Activated naive CD4-positive, alpha-beta T cell treated with anti-CD3 and anti-CD28 coated beads, Interleukin-2, amount 50 U/mL, for 24 hours (primary cell): ENCODE results near the gene TMEM132A.

ENCODE experiments used
- H3K27ac Mint-ChIP-seq: one replicate; pipeline ENCODE4 v1.8.0; 2021; ENCODE audit warnings: mild to moderate bottlenecking, mixed read lengths
- H3K27me3 Mint-ChIP-seq: one replicate; pipeline ENCODE4 v1.8.0; 2021; ENCODE audit warnings: mixed read lengths
- H3K36me3 Mint-ChIP-seq: one replicate; pipeline ENCODE4 v1.8.0; 2021; ENCODE audit warnings: mixed read lengths
- H3K4me1 Mint-ChIP-seq: one replicate; pipeline ENCODE4 v1.8.0; 2021; ENCODE audit warnings: mixed read lengths
- H3K4me3 Mint-ChIP-seq: one replicate; pipeline ENCODE4 v1.8.0; 2021; ENCODE audit warnings: mild to moderate bottlenecking, mixed read lengths
- H3K9me3 Mint-ChIP-seq: one replicate; pipeline ENCODE4 v1.8.0; 2021; ENCODE audit warnings: mixed read lengths

The TMEM132A gene

GRCh38 chr11:60935676-60936442 is 11.6 kb downstream of the TMEM132A start:
- Mint-ChIP-seq H3K36me3 (no peaks in the 10 kb centered on the region), H3K9me3 (no peaks in the 10 kb centered on the region), H3K27ac (no peak overlapping the region), H3K27me3 (no peaks in the 10 kb centered on the region), H3K4me3 (no peak overlapping the region), H3K4me1 (no peaks in the 10 kb centered on the region)

- Mint-ChIP-seq H3K36me3 (peaks cover 2% of the 10 kb centered on the region), H3K4me1 (no peaks in the 10 kb centered on the region), H3K27ac (no peak overlapping the region)
Measured at GRCh38 chr11:60936467-60937143, 12.3 kb downstream of the TMEM132A start.

GRCh38 chr11:60937144-60937527 is 12.9 kb downstream of the TMEM132A start:
- no peaks in the 10 kb centered on the region for H3K27me3 Mint-ChIP-seq
- peaks cover 2% of the 10 kb centered on the region for H3K36me3 Mint-ChIP-seq
- H3K4me3 Mint-ChIP-seq: no peak overlapping the region
- H3K9me3 Mint-ChIP-seq: no peaks in the 10 kb centered on the region
- H3K4me1 Mint-ChIP-seq: no peaks in the 10 kb centered on the region
- H3K27ac Mint-ChIP-seq: no peak overlapping the region

More at GRCh38 chr11:60936467-60937143, 12.3 kb downstream of the TMEM132A start:
- Mint-ChIP-seq H3K4me3 (no peak overlapping the region), H3K9me3 (no peaks in the 10 kb centered on the region), H3K27me3 (no peaks in the 10 kb centered on the region)

GRCh38 chr11:60937811-60938210 is 13.6 kb downstream of the TMEM132A start:
- Mint-ChIP-seq H3K36me3 (peaks cover 2% of the 10 kb centered on the region), H3K9me3 (no peaks in the 10 kb centered on the region), H3K27ac (no peak overlapping the region), H3K4me1 (no peaks in the 10 kb centered on the region), H3K4me3 (no peak overlapping the region), H3K27me3 (no peaks in the 10 kb centered on the region)

- H3K36me3 Mint-ChIP-seq: peaks cover 3% of the 10 kb centered on the region
- no peaks in the 10 kb centered on the region for H3K27me3 Mint-ChIP-seq
- no peak overlapping the region for H3K4me3 Mint-ChIP-seq
- no peak overlapping the region for H3K27ac Mint-ChIP-seq
- H3K4me1 Mint-ChIP-seq: no peaks in the 10 kb centered on the region
- H3K9me3 Mint-ChIP-seq: no peaks in the 10 kb centered on the region
Measured at GRCh38 chr11:60938500-60938899, 14.2 kb downstream of the TMEM132A start.

- Mint-ChIP-seq H3K36me3 (peaks cover 7% of the 10 kb centered on the region), H3K27me3 (no peaks in the 10 kb centered on the region), H3K4me1 (no peaks in the 10 kb centered on the region), H3K27ac (no peak overlapping the region), H3K9me3 (no peaks in the 10 kb centered on the region), H3K4me3 (no peak overlapping the region)
Measured at GRCh38 chr11:60939301-60939700, 15.0 kb downstream of the TMEM132A start.

GRCh38 chr11:60939855-60940254 is 15.6 kb downstream of the TMEM132A start:
- no peaks in the 10 kb centered on the region for H3K9me3 Mint-ChIP-seq
- H3K27ac Mint-ChIP-seq: no peak overlapping the region
- H3K27me3 Mint-ChIP-seq: no peaks in the 10 kb centered on the region
- H3K4me3 Mint-ChIP-seq: no peak overlapping the region
- peaks cover 8% of the 10 kb centered on the region for H3K36me3 Mint-ChIP-seq
- no peaks in the 10 kb centered on the region for H3K4me1 Mint-ChIP-seq

- no peaks in the 10 kb centered on the region for H3K4me1 Mint-ChIP-seq
- H3K9me3 Mint-ChIP-seq: no peaks in the 10 kb centered on the region
- H3K36me3 Mint-ChIP-seq: peaks cover 10% of the 10 kb centered on the region
- no peak overlapping the region for H3K4me3 Mint-ChIP-seq
- peak overlapping the region; percentile 9 for H3K27ac Mint-ChIP-seq
- no peaks in the 10 kb centered on the region for H3K27me3 Mint-ChIP-seq
Measured at GRCh38 chr11:60941371-60942119, 17.3 kb downstream of the TMEM132A start.

- H3K27ac Mint-ChIP-seq: no peak overlapping the region
- no peaks in the 10 kb centered on the region for H3K4me1 Mint-ChIP-seq
- H3K4me3 Mint-ChIP-seq: no peak overlapping the region
- no peaks in the 10 kb centered on the region for H3K27me3 Mint-ChIP-seq
- peaks cover 10% of the 10 kb centered on the region for H3K36me3 Mint-ChIP-seq
- H3K9me3 Mint-ChIP-seq: no peaks in the 10 kb centered on the region
Measured at GRCh38 chr11:60942219-60942618, 18.0 kb downstream of the TMEM132A start.

GRCh38 chr11:60942970-60943565 is 18.8 kb downstream of the TMEM132A start:
- no peak overlapping the region for H3K4me3 Mint-ChIP-seq
- H3K9me3 Mint-ChIP-seq: no peaks in the 10 kb centered on the region
- no peaks in the 10 kb centered on the region for H3K4me1 Mint-ChIP-seq
- no peak overlapping the region for H3K27ac Mint-ChIP-seq
- H3K27me3 Mint-ChIP-seq: no peaks in the 10 kb centered on the region
- peaks cover 10% of the 10 kb centered on the region for H3K36me3 Mint-ChIP-seq

- H3K36me3 Mint-ChIP-seq: peaks cover 10% of the 10 kb centered on the region
Measured at GRCh38 chr11:60944490-60945294, 20.4 kb downstream of the TMEM132A start.

GRCh38 chr11:60945295-60945667 is 21.0 kb downstream of the TMEM132A start:
- Mint-ChIP-seq H3K9me3 (no peaks in the 10 kb centered on the region), H3K27ac (no peak overlapping the region), H3K27me3 (no peaks in the 10 kb centered on the region), H3K4me1 (peaks cover 11% of the 10 kb centered on the region), H3K4me3 (no peak overlapping the region), H3K36me3 (peaks cover 10% of the 10 kb centered on the region)

More at GRCh38 chr11:60944490-60945294, 20.4 kb downstream of the TMEM132A start:
- Mint-ChIP-seq H3K4me1 (peaks cover 5% of the 10 kb centered on the region), H3K27ac (no peak overlapping the region), H3K4me3 (no peak overlapping the region), H3K27me3 (no peaks in the 10 kb centered on the region), H3K9me3 (no peaks in the 10 kb centered on the region)

GRCh38 chr11:60946601-60947264 is 22.5 kb downstream of the TMEM132A start:
- Mint-ChIP-seq H3K27ac (no peak overlapping the region), H3K4me1 (peaks cover 14% of the 10 kb centered on the region), H3K9me3 (no peaks in the 10 kb centered on the region), H3K36me3 (peaks cover 8% of the 10 kb centered on the region), H3K27me3 (no peaks in the 10 kb centered on the region), H3K4me3 (no peak overlapping the region)

GRCh38 chr11:60947700-60948099 is 23.4 kb downstream of the TMEM132A start:
- no peaks in the 10 kb centered on the region for H3K9me3 Mint-ChIP-seq
- no peak overlapping the region for H3K27ac Mint-ChIP-seq
- no peaks in the 10 kb centered on the region for H3K27me3 Mint-ChIP-seq
- no peak overlapping the region for H3K4me3 Mint-ChIP-seq
- peaks cover 24% of the 10 kb centered on the region for H3K4me1 Mint-ChIP-seq
- peaks cover 8% of the 10 kb centered on the region for H3K36me3 Mint-ChIP-seq
